NCI-H82 (cell line): ENCODE data around the gene FBXL13.
"Not testable (repeated sequence)": the region's sequence is repeated elsewhere in the genome, so short reads cannot be mapped to it uniquely, and the experiment has no call there.

Source experiments
- DNase-seq: peaks from one replicate; lab custom pipeline; 2025; lab: John Stamatoyannopoulos, UW

FBXL13 gene

GRCh38 chr7:103023578-103023977 lies 51.0 kb downstream of the FBXL13 start:
- not testable (repeated sequence) for DNase-seq

DNA sequence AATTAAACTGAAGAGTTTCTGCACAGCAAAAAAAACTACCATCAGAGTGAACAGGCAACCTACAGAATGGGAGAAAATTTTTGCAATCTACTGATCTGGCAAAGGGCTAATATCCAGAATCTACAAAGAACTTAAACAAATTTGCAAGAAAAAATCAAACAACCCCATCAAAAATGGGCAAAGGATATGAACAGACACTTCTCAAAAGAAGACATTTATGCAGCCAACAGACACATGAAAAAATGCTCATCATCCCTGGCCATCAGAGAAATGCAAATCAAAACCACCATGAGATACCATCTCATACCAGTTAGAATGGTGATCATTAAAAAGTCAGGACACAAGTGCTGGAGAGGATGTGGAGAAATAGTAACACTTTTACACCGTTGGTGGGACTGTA lies 53.1 kb downstream of the FBXL13 start:
- not testable (repeated sequence) for DNase-seq

GRCh38 chr7:103020876-103021275 lies 53.7 kb downstream of the FBXL13 start:
- DNase-seq = not testable (repeated sequence)

DNA sequence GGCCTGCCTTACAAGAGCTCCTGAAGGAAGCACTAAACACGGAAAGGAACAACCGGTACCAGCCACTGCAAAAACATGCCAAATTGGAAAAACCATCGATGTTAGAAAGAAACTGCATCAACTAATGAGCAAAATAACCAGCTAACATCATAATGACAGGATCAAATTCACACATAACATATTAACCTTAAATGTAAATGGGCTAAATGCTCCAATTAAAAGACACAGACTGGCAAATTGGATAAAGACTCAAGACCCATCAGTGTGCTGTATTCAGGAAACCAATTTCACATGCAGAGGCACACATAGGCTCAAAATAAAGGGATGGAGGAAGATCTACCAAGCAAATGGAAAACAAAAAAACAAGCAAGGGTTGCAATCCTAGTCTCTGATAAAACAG lies 56.3 kb downstream of the FBXL13 start:
- DNase-seq = not testable (repeated sequence)

DNA sequence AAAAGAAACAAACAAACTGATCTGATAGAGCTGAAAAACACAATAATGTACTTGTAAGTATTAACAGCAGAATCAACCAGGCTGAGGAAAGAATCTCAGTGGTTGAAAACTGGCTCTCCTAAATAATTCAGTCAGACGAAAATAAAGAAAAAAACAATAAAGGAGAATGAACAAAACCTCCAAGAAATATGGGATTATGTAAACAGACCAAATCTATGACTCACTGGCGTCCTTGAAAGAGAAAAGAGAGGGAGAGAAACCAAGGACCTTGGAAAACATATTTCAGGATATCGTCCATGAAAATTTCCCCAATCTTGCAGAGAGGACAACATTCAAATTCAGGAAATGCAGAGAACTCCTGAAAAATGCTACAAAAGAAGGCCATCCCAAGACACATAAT lies 62.9 kb downstream of the FBXL13 start:
- DNase-seq = no peak

DNA sequence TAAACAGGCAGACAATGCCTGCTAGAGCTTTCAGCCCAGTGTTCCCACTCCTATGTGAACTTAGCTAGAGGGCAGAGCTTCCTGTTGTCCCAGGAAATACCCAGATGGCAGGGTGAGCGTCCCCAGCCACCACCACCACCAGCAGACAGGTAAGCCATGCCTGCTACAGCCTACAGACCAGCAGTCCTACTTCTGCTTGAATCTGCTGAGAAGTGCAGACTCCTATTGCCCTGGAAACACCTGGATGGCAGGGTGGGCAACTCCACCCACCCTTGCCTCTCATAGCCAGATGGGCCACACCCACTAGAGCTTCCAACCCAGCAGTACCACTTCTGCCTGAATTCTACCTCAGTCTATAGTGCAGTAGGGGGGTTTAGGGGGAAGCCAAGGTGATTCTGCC lies 64.4 kb downstream of the FBXL13 start:
- DNase-seq = no peak

DNA sequence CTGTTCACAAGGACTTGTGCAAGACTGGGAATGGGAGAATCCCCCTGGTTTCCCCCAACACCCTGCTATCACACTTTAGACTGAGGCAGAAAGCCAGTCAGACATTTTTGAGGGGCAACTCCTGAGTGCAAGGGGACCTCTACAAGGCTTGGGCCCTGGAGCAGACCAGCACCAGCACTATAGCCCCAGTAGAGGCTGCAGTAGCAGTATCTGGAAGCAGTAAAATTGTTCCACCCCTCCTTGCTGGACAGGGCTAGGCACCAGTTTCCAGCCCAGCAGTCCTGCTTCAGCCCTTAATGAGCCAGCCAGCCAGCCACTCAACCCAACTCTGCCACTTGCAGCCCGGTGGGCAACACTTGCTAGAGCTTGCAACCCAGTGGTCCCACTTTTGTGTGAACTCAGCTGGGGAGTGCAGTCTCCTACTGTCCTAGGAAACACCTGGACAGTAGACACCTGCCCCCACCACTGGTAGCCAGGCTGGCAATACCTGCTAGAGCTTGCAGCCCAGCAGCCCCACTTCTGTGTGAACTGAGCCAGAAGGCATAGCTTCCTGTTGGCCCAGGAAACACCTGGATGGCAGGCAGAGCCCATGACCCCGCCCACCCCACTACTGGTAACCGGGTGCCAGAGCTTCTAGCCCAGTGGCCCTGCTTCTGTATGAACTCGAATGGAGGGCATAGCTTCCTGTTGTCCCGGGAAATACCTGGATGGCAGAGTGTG lies 65.0 kb downstream of the FBXL13 start:
- DNase-seq = no peak

GRCh38 chr7:103003004-103003403 lies 71.6 kb downstream of the FBXL13 start:
- no peak for DNase-seq

GRCh38 chr7:103001210-103001609 lies 73.4 kb downstream of the FBXL13 start:
- DNase-seq = no peak

DNA sequence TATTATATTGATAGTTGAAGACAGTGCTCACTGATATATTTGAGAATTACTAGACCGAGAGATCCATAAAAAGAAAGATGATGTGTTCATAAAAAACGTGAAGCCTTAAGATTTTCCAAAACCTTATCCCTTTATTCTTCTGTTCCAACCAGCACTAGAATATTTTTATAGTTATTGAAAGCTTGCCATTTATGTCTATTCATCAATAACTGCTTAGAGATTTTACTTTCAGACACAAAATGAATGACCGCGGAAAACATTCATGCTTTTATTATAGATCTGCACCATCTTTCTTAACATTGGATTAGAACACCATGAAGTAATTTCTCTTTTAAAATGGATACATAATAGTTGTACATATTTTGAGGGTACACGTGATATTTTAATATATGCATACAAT lies 77.6 kb downstream of the FBXL13 start:
- no peak for DNase-seq

- DNase-seq = not testable (repeated sequence)
Observed at GRCh38 chr7:102995609-102996008, 79.0 kb downstream of the FBXL13 start.

DNA sequence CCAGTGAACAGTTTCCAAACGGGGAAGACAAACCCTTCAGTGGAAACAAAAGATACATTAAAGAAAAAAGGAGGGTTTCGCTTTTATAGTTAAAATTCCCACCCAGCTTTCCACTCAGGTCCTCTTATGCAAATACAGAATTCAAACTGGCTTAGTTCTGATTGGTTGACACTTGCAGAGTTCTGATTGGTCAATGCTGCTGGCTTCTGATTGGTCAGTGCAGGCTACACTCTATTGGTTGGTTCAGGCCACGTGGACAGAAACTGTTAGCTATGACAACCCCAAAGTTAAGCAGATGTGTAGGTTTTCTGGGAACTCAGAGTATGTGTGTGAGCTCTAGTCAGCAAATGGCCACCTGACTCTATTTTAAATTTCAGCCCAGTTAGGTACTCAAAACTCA lies 80.0 kb downstream of the FBXL13 start:
- DNase-seq = peak; percentile 7

DNA sequence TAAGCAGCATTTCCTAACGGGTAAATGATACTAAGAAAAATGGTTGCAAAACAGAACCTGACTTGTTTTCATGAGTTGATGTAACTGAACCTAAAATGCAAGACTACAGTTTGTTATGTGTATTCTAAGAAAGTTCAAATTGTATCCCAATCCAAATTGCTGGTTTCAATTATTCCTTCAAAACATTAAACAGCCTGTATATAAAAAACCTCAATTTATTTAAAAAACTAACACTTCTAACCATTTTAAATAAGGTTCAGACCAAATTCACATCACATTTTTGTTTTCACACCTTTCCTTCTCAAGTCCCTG lies 80.9 kb downstream of the FBXL13 start:
- no peak for DNase-seq

- no peak for DNase-seq
Observed at GRCh38 chr7:102992938-102993717, 81.5 kb downstream of the FBXL13 start.

DNA sequence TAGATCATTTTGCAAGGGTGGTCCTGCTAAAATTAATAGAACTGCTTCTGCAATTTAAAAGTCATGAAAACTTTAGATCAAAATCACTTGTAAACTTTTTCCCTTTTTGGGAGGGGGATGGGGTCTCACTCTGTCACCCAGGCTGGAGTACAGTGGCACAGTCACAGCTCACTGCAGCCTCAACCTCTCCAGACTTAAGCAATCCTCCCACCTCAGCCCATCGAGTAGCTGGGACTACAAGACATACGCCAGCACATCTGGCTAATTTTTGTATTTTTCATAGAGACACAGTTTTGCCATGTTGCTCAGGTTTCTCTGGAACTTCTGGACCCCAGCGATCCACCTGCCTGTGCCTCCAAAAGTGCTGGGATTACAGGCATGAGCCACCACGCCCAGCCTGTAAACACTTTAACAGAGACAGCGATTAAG lies 82.1 kb downstream of the FBXL13 start:
- no peak for DNase-seq

- no peak for DNase-seq
Observed at GRCh38 chr7:102991540-102992214, 82.9 kb downstream of the FBXL13 start.

GRCh38 chr7:102991077-102991539 lies 83.5 kb downstream of the FBXL13 start:
- DNase-seq = no peak

DNA sequence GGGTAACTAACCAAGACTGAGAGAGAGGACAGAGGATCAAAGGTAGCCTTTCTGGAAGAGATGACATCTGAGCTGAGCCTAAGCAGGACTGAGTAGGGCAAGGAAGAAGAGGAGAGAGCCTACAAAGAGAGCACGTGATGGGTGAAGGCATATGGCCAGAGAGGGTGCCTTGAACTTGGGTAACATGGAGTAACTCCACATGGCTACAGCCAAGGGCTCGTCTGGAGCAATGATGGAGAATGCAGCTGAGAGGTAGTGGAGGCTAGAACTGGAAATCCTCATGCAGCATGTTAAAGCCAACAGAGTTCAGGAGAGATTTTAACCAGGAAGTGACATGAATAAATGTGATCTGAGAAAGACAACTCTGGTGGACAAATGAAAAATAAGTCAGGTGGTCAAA lies 84.0 kb downstream of the FBXL13 start:
- DNase-seq = no peak

DNA sequence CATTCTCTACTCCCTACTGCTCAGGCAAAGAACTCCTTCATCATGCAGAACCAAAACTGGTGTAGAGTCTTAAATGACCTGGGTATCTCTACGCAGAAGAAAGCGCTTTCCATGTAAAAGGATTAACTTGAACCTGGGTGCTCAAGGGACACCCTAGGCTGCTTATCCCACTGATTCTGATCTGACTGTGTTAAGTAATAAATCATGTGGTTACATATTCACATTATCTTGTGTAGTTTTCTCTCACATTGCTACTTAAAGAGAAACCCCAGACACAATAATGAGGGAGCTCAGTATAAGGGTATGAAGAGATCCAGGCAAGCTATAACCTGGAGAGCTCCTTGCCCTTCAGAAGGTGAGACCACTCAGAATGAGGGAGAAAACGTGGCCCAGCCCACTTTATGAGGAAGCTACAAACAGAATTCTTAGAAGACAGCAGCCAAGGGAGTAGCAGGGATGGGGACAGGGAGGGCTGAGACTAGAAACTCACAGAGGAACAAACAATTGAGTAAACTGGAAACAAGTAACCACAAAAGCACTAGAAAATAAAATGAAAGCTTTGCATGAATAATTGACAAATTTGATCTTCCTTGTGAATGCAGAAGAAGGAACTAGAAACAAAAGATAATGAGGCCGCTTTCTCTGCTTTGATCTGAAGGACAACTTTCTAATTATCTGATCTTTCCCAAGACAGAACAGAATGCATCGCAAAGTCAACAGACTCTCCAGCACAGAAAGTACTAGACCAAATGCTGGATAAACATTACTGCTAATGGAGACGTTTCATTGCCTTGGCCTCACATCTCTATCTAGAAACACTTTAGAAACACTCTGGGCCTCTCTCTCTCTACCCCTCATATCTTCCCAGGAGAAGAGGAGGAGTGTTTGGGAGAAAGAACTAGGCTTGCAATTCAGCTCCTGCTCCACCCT lies 85.7 kb downstream of the FBXL13 start:
- peak; percentile 22 for DNase-seq

GRCh38 chr7:102988088-102988487 lies 86.5 kb downstream of the FBXL13 start:
- no peak for DNase-seq

DNA sequence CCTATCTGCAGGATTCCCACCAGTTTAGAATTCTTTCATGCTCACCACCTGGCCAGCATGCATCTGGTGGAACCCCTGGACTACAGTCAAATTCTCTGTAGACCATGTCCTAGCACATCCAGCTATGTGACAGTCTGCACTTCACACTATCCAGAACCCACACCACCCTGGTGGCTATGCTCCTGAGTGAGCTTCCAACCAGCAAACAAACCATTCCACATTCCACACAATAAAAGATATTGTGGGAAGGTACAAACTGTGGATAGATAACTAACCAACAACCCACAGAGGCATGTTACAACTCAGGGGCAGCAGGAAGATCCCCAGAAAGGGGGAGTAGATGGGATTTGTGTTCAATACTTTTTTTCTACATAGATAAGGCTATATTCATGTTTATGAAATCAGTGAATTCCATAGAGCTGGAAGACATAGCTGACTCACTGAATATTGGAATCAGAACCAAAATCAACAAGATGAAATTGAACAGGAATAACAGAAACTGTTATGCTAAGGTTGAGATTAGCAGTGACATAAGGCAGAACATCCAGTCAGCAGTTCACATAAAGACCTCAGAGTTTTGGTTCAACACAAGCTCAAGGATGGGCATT lies 89.3 kb downstream of the FBXL13 start:
- no peak for DNase-seq
